ENCODE data around the gene FALEC. TPM values are rescaled to one million over a fixed set of nuclear protein-coding genes. Genes with fewer than 3 reads are reported as not detected.
A peak's percentile ranks its signal among the peaks of the same experiment; 100 is the strongest.

FALEC gene
- total and polyA plus RNA-seq, 2 experiments from 2014 or later = 1.7 TPM; not detected in 1

- Histone ChIP-seq H3F3A (replicated peaks; ENCODE audit: low read depth) (peaks cover 33% of the 10 kb centered on the region), H3K27me3 (ENCODE audit: insufficient read depth) (no peaks in the 10 kb centered on the region), H3K36me3 (ENCODE audit: insufficient read depth) (peaks cover 6% of the 10 kb centered on the region; the same call in 1 of the 2 replicates), H3K4me3 (peak overlapping the region; percentile 35), H3K9me2 (ENCODE audit: insufficient read depth) (no peaks in the 10 kb centered on the region), H2AFZ (no peak overlapping the region), H4K20me1 (replicated peaks; ENCODE audit: insufficient read depth) (0 out of 2 replicates have a peak, but pooled peaks cover 6% of the 10 kb centered on the region), H3K27ac (ENCODE audit: low read depth) (peak overlapping the region; percentile 100), H3K79me2 (replicated peaks; ENCODE audit: insufficient read depth) (peaks cover 57% of the 10 kb centered on the region), H3K4me1 (ENCODE audit: insufficient read depth) (peaks cover 41% of the 10 kb centered on the region), H3K4me2 (peak overlapping the region; percentile 59)
- ATAC-seq (peak; percentile 77), DNase-seq (ENCODE audit: low spot score) (peak; percentile 99)
- H3K27ac Mint-ChIP-seq = peak overlapping the region; percentile 97
- peaks cover 66% of the 10 kb centered on the region for H3K4me1 Mint-ChIP-seq
- TF ChIP-seq CREB1 (CRISPR knock-in tag; IDR thresholded peaks at IDR 0.05; ENCODE audit: low read depth) = peak; percentile 46
- peak; percentile 40 for TF ChIP-seq POLR2AphosphoS5 (IDR thresholded peaks at IDR 0.05; ENCODE audit: low read depth)
- TF ChIP-seq, protein P1, sequence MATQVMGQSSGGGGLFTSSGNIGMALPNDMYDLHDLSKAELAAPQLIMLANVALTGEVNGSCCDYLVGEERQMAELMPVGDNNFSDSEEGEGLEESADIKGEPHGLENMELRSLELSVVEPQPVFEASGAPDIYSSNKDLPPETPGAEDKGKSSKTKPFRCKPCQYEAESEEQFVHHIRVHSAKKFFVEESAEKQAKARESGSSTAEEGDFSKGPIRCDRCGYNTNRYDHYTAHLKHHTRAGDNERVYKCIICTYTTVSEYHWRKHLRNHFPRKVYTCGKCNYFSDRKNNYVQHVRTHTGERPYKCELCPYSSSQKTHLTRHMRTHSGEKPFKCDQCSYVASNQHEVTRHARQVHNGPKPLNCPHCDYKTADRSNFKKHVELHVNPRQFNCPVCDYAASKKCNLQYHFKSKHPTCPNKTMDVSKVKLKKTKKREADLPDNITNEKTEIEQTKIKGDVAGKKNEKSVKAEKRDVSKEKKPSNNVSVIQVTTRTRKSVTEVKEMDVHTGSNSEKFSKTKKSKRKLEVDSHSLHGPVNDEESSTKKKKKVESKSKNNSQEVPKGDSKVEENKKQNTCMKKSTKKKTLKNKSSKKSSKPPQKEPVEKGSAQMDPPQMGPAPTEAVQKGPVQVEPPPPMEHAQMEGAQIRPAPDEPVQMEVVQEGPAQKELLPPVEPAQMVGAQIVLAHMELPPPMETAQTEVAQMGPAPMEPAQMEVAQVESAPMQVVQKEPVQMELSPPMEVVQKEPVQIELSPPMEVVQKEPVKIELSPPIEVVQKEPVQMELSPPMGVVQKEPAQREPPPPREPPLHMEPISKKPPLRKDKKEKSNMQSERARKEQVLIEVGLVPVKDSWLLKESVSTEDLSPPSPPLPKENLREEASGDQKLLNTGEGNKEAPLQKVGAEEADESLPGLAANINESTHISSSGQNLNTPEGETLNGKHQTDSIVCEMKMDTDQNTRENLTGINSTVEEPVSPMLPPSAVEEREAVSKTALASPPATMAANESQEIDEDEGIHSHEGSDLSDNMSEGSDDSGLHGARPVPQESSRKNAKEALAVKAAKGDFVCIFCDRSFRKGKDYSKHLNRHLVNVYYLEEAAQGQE (IDR thresholded peaks at IDR 0.05; ENCODE audit: unreplicated experiment) = peak; percentile 20
- no peak; a peak in 1 of 4 replicates for TF ChIP-seq CTCF (conservative IDR thresholded peaks at IDR 0.05; ENCODE audit: low read depth in 2 of 2)
- TF ChIP-seq, protein P2, sequence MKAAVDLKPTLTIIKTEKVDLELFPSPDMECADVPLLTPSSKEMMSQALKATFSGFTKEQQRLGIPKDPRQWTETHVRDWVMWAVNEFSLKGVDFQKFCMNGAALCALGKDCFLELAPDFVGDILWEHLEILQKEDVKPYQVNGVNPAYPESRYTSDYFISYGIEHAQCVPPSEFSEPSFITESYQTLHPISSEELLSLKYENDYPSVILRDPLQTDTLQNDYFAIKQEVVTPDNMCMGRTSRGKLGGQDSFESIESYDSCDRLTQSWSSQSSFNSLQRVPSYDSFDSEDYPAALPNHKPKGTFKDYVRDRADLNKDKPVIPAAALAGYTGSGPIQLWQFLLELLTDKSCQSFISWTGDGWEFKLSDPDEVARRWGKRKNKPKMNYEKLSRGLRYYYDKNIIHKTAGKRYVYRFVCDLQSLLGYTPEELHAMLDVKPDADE (IDR thresholded peaks at IDR 0.05) = peak; percentile 53; the same call in 1 of the 2 replicates
- no peak for TF ChIP-seq ZNF462 (CRISPR knock-in tag; IDR thresholded peaks at IDR 0.05)
- no peak for TF ChIP-seq STAT1 (IDR thresholded peaks at IDR 0.05; ENCODE audit: unreplicated experiment)
- TF ChIP-seq EZH2phosphoT487 (IDR thresholded peaks at IDR 0.05; ENCODE audit: unreplicated experiment) = no peak
- no peak for TF ChIP-seq ZNF331 (CRISPR knock-in tag; IDR thresholded peaks at IDR 0.05; ENCODE audit: low read depth)
- 0 out of 2 replicates have a peak, but pooled peaks have one; percentile 8 for TF ChIP-seq NANOG (IDR thresholded peaks at IDR 0.05; ENCODE audit: borderline replicate concordance)
- no peak for TF ChIP-seq ZNF114 (CRISPR knock-in tag; IDR thresholded peaks at IDR 0.05)
- no peaks in the 10 kb centered on the region for H3K9me3 Mint-ChIP-seq
- peak overlapping the region; percentile 61 for H3K4me3 Mint-ChIP-seq
- H3K36me3 Mint-ChIP-seq (ENCODE audit: low read depth) = peaks cover 36% of the 10 kb centered on the region
- peaks cover 56% of the 10 kb centered on the region for H3K27me3 Mint-ChIP-seq (ENCODE audit: insufficient read depth, low read depth, poor library complexity)
Measured at GRCh38 chr1:150567717-150568593, 52.4 kb downstream of the FALEC start.

Measured in GM23338 (cell line).